Naive thymus-derived CD8-positive, alpha-beta T cell (primary cell): Measurements from ENCODE around the gene TSHB. TPM values are rescaled to one million over a fixed set of nuclear protein-coding genes. Genes with fewer than 3 reads are reported as not detected.

ENCODE experiments used
- ATAC-seq, 2 donors: fragments of 150-1000 bp; cut with Tn5 transposase in 1 of 2; sonication (Bioruptor Pico), chemical (Tn5 transposase) in 1 of 2; 1 replicate in 1 of 2; 2 replicates in 1 of 2; pipeline ENCODE4 v1.10.0; 2021; ENCODE audit warnings: mild to moderate bottlenecking in 2 of 2, moderate library complexity in 2 of 2
- POLR2A ChIA-PET: fragments of 350-600 bp; sonication (Branson Sonifier 250); formaldehyde crosslinking; loops from one replicate; lab custom pipeline; 2021; ENCODE audit warnings: antibody characterized with exemption; lab: Charles Lee
- DNase-seq, 10 donors: peaks; one replicate each; pipeline versions ENCODE4 v3.0.0 to v3.0.0-alpha.2; 2020 to 2022
- H3K27ac Mint-ChIP-seq, 10 donors: one replicate each; pipeline ENCODE4 v1.8.0; 2020 to 2022; ENCODE audit warnings: mild to moderate bottlenecking in 10 of 10, mixed read lengths in 10 of 10, moderate library complexity in 4 of 10, inconsistent platforms in 1 of 10
- H3K27me3 Mint-ChIP-seq, 5 donors: one replicate each; pipeline ENCODE4 v1.8.0; 2021 to 2022; ENCODE audit warnings: mixed read lengths in 5 of 5
- H3K36me3 Mint-ChIP-seq, 3 donors: one replicate each; pipeline ENCODE4 v1.8.0; 2020 to 2022; ENCODE audit warnings: mixed read lengths in 3 of 3, mild to moderate bottlenecking in 2 of 3, inconsistent platforms in 1 of 3
- H3K4me1 Mint-ChIP-seq, 4 donors: one replicate each; pipeline ENCODE4 v1.8.0; 2021 to 2022; ENCODE audit warnings: mixed read lengths in 4 of 4
- H3K4me3 Mint-ChIP-seq, 10 donors: one replicate each; pipeline ENCODE4 v1.8.0; 2020 to 2022; ENCODE audit warnings: mild to moderate bottlenecking in 10 of 10, mixed read lengths in 10 of 10, moderate library complexity in 6 of 10, inconsistent platforms in 1 of 10
- H3K9me3 Mint-ChIP-seq, 9 donors: one replicate each; pipeline ENCODE4 v1.8.0; 2020 to 2022; ENCODE audit warnings: mixed read lengths in 9 of 9, mild to moderate bottlenecking in 3 of 9, inconsistent platforms in 1 of 9, moderate library complexity in 1 of 9
- polyA plus RNA-seq, 3 donors: library from polyadenylated mRNA; unstranded; fragments of 300-500 nt; fragmentation: Illumina TruSeq; gene quantifications; one replicate each; pipeline ENCODE4 v1.2.3, GENCODE V29; 2021
- total RNA-seq, 8 experiments: library from RNA in 2 of 8; stranded (reverse) in 2 of 8; gene quantifications; one replicate each; pipeline ENCODE4 v1.2.3 and lab custom pipeline; 2021 to 2026

TSHB gene
- total and polyA plus RNA-seq, 5 experiments from 2014 or later: not detected

- H3K4me1 Mint-ChIP-seq: peaks cover 16 to 57% (median 45%) of the 10 kb centered on the region in 4 donors
- H3K4me3 Mint-ChIP-seq: peak overlapping the region; percentile 46 to 88 (median 76)
- peak; percentile 65 to 72 for ATAC-seq
- POLR2A ChIA-PET: interaction anchor here (1.0 to 2.6 kb wide), 4 partner anchors 35 to 306 kb away, joined by 4 to 12 read pairs (median 6); no protein-coding TSS in a partner anchor
- H3K27me3 Mint-ChIP-seq: no peaks in the 10 kb centered on the region
- peak overlapping the region; percentile 89 to 100 (median 98) for H3K27ac Mint-ChIP-seq
- H3K9me3 Mint-ChIP-seq: peaks cover 0 to 4% (median 0%) of the 10 kb centered on the region in 9 donors
- H3K36me3 Mint-ChIP-seq: no peaks in the 10 kb centered on the region
- peak in 9 of 10 donors; percentile 8 to 85 (median 61) for DNase-seq
Measured at GRCh38 chr1:115063228-115063901, 33.7 kb downstream of the TSHB start.

GRCh38 chr1:115064461-115064860 is 34.8 kb downstream of the TSHB start:
- ATAC-seq (no peak), DNase-seq (no peak)
- peak overlapping the region; percentile 89 to 100 (median 98) for H3K27ac Mint-ChIP-seq
- H3K4me3 Mint-ChIP-seq: peak overlapping the region in 4 of 10 donors; percentile 15 to 74 (median 36)
- no peaks in the 10 kb centered on the region for H3K27me3 Mint-ChIP-seq
- H3K36me3 Mint-ChIP-seq: no peaks in the 10 kb centered on the region
- peaks cover 0 to 4% (median 0%) of the 10 kb centered on the region in 9 donors for H3K9me3 Mint-ChIP-seq
- H3K4me1 Mint-ChIP-seq: peaks cover 19 to 56% (median 46%) of the 10 kb centered on the region in 4 donors
- POLR2A ChIA-PET: interaction anchor here (2.6 kb wide), 1 partner anchor 35 kb away, joined by 12 read pairs; no protein-coding TSS in a partner anchor

GRCh38 chr1:115065021-115065420 is 35.4 kb downstream of the TSHB start:
- Mint-ChIP-seq H3K27ac (peak overlapping the region in 4 of 10 donors; percentile 63 to 100 (median 99)), H3K36me3 (no peaks in the 10 kb centered on the region), H3K4me1 (peaks cover 19 to 62% (median 51%) of the 10 kb centered on the region in 4 donors), H3K4me3 (no peak overlapping the region), H3K9me3 (peaks cover 0 to 4% (median 0%) of the 10 kb centered on the region in 9 donors), H3K27me3 (no peaks in the 10 kb centered on the region)
- POLR2A ChIA-PET: interaction anchor here (1.1 to 2.6 kb wide), 2 partner anchors 18 to 34 kb away, joined by 3 to 12 read pairs; no protein-coding TSS in a partner anchor
- ATAC-seq (no peak), DNase-seq (no peak)

GRCh38 chr1:115067161-115067859 is 37.7 kb downstream of the TSHB start:
- Mint-ChIP-seq H3K27me3 (no peaks in the 10 kb centered on the region), H3K27ac (peak overlapping the region in 3 of 10 donors; percentile 19 to 48 (median 30)), H3K36me3 (no peaks in the 10 kb centered on the region), H3K4me3 (no peak overlapping the region), H3K4me1 (peaks cover 22 to 66% (median 53%) of the 10 kb centered on the region in 4 donors), H3K9me3 (peaks cover 0 to 4% (median 0%) of the 10 kb centered on the region in 9 donors)
- POLR2A ChIA-PET: no interaction called here
- ATAC-seq: no peak
- DNase-seq: no peak

- no peak for ATAC-seq
- DNase-seq: no peak
- POLR2A ChIA-PET: no interaction called here
- H3K36me3 Mint-ChIP-seq: no peaks in the 10 kb centered on the region
- H3K4me3 Mint-ChIP-seq: no peak overlapping the region
- no peaks in the 10 kb centered on the region for H3K27me3 Mint-ChIP-seq
- peak overlapping the region in 3 of 10 donors; percentile 34 to 67 (median 41) for H3K27ac Mint-ChIP-seq
- no peaks in the 10 kb centered on the region for H3K9me3 Mint-ChIP-seq
- H3K4me1 Mint-ChIP-seq: peaks cover 16 to 56% (median 42%) of the 10 kb centered on the region in 4 donors
Measured at GRCh38 chr1:115068826-115069585, 39.4 kb downstream of the TSHB start.

GRCh38 chr1:115069659-115070308 is 40.2 kb downstream of the TSHB start:
- Mint-ChIP-seq H3K4me1 (peaks cover 12 to 48% (median 36%) of the 10 kb centered on the region in 4 donors), H3K27me3 (no peaks in the 10 kb centered on the region), H3K9me3 (no peaks in the 10 kb centered on the region), H3K27ac (peak overlapping the region in 4 of 10 donors; percentile 10 to 48 (median 41)), H3K36me3 (no peaks in the 10 kb centered on the region), H3K4me3 (no peak overlapping the region)
- ATAC-seq (peak in 1 of 2 donors; percentile 21), DNase-seq (no peak)
- POLR2A ChIA-PET: no interaction called here

GRCh38 chr1:115071012-115071664 is 41.5 kb downstream of the TSHB start:
- ATAC-seq (peak; percentile 79 to 81), DNase-seq (no peak)
- Mint-ChIP-seq H3K27me3 (peaks cover 0 to 10% (median 0%) of the 10 kb centered on the region in 5 donors), H3K9me3 (no peaks in the 10 kb centered on the region), H3K4me1 (peaks cover 14 to 48% (median 37%) of the 10 kb centered on the region in 4 donors), H3K4me3 (no peak overlapping the region), H3K36me3 (no peaks in the 10 kb centered on the region), H3K27ac (peak overlapping the region in 4 of 10 donors; percentile 10 to 60 (median 39))
- POLR2A ChIA-PET: interaction anchor here (0.5 to 1.1 kb wide), 3 partner anchors 18 to 357 kb away, joined by 3 to 4 read pairs (median 3); partner anchors contain the start of gene TSPAN2

- H3K36me3 Mint-ChIP-seq: no peaks in the 10 kb centered on the region
- no peak for DNase-seq
- POLR2A ChIA-PET: no interaction called here
- H3K4me1 Mint-ChIP-seq: peaks cover 16 to 47% (median 37%) of the 10 kb centered on the region in 4 donors
- no peaks in the 10 kb centered on the region for H3K9me3 Mint-ChIP-seq
- H3K4me3 Mint-ChIP-seq: no peak overlapping the region
- peaks cover 0 to 12% (median 0%) of the 10 kb centered on the region in 5 donors for H3K27me3 Mint-ChIP-seq
- ATAC-seq: no peak
- peak overlapping the region in 2 of 10 donors; percentile 23 to 36 for H3K27ac Mint-ChIP-seq
Measured at GRCh38 chr1:115073298-115074087, 43.9 kb downstream of the TSHB start.

GRCh38 chr1:115074839-115075534 is 45.4 kb downstream of the TSHB start:
- ATAC-seq: no peak
- peaks cover 13 to 36% (median 31%) of the 10 kb centered on the region in 4 donors for H3K4me1 Mint-ChIP-seq
- POLR2A ChIA-PET: interaction anchor here (0.7 kb wide), 1 partner anchor 65 kb away, joined by 7 read pairs; no protein-coding TSS in a partner anchor
- H3K27ac Mint-ChIP-seq: no peak overlapping the region
- H3K9me3 Mint-ChIP-seq: no peaks in the 10 kb centered on the region
- no peak for DNase-seq
- H3K27me3 Mint-ChIP-seq: peaks cover 0 to 12% (median 0%) of the 10 kb centered on the region in 5 donors
- no peak overlapping the region for H3K4me3 Mint-ChIP-seq
- no peaks in the 10 kb centered on the region for H3K36me3 Mint-ChIP-seq

GRCh38 chr1:115076384-115076915 is 46.8 kb downstream of the TSHB start:
- Mint-ChIP-seq H3K36me3 (no peaks in the 10 kb centered on the region), H3K4me1 (peaks cover 8 to 22% (median 20%) of the 10 kb centered on the region in 4 donors), H3K27ac (peak overlapping the region in 2 of 10 donors; percentile 34 to 68), H3K4me3 (no peak overlapping the region), H3K9me3 (no peaks in the 10 kb centered on the region), H3K27me3 (peaks cover 0 to 12% (median 0%) of the 10 kb centered on the region in 5 donors)
- POLR2A ChIA-PET: no interaction called here
- no peak for ATAC-seq
- DNase-seq: no peak
